Measurements from ENCODE around the gene NFIA.

DNA sequence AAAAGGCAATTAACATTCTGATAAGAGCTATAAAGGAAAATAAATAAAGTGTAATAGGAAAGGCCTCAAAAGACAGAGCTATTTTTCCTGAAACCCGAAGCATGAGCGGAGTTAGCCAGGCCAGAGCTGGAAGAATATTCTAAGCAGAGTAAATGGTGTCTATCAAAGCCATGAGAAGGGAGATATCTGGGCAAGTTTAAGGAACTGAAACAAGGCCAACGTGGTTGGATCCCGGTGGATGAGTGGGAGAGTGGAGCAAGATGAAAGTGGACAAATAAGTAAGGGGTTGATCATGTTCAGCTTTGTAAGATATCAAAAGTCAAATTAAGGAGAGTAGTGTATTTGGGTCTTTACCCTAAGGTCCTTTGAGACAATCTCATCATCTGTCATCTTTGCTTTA is 408.6 kb downstream of the NFIA start:
- TF ChIP-seq, protein P1, sequence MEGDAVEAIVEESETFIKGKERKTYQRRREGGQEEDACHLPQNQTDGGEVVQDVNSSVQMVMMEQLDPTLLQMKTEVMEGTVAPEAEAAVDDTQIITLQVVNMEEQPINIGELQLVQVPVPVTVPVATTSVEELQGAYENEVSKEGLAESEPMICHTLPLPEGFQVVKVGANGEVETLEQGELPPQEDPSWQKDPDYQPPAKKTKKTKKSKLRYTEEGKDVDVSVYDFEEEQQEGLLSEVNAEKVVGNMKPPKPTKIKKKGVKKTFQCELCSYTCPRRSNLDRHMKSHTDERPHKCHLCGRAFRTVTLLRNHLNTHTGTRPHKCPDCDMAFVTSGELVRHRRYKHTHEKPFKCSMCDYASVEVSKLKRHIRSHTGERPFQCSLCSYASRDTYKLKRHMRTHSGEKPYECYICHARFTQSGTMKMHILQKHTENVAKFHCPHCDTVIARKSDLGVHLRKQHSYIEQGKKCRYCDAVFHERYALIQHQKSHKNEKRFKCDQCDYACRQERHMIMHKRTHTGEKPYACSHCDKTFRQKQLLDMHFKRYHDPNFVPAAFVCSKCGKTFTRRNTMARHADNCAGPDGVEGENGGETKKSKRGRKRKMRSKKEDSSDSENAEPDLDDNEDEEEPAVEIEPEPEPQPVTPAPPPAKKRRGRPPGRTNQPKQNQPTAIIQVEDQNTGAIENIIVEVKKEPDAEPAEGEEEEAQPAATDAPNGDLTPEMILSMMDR (conservative IDR thresholded peaks at IDR 0.05; ENCODE audit: low read depth, low read length): no peak
- no peak for TF ChIP-seq EZH2 (IDR thresholded peaks at IDR 0.05; ENCODE audit: borderline replicate concordance, low read depth, low read length, poor library complexity, severe bottlenecking)
